ENCODE data around the gene MESD. TPM values are rescaled to one million over a fixed set of nuclear protein-coding genes. Genes with fewer than 3 reads are reported as not detected.

The MESD gene
- total and polyA plus RNA-seq, 2 of the 4 experiments (the other 2 are of a cell fraction): 10.0 to 14.0 TPM

GRCh38 chr15:81013396-81013929 lies 23.8 kb upstream of the MESD start:
- intact Hi-C loops (cut with micrococcal nuclease) (no loop called here), in situ Hi-C loops (cut with MboI; ENCODE audit: low sequenced_read_pairs) (no loop called here), dilution Hi-C loops (cut with HindIII; ENCODE audit: low sequenced_read_pairs, unreplicated experiment) (no loop called here)
- Histone ChIP-seq H3K27ac (ENCODE audit: insufficient read depth, low read length) (no peak overlapping the region), H3K4me1 (ENCODE audit: control insufficient read depth, insufficient read depth, low read length) (no peaks in the 10 kb centered on the region), H3K4ac (ENCODE audit: low read depth, low read length) (no peak overlapping the region), H2AK9ac (replicated peaks; ENCODE audit: low read depth, low read length, poor library complexity) (no peak overlapping the region), H3K4me3 (ENCODE audit: insufficient read depth, low read depth, low read length) (no peak overlapping the region), H2BK15ac (ENCODE audit: low read depth, low read length) (no peak overlapping the region), H2BK120ac (ENCODE audit: low read depth, low read length) (no peak overlapping the region), H2BK5ac (ENCODE audit: low read depth, low read length, poor library complexity, severe bottlenecking) (no peak overlapping the region), H3K23ac (ENCODE audit: low read depth, low read length) (no peak overlapping the region), H3K9ac (ENCODE audit: low read depth, low read length) (no peak overlapping the region), H4K91ac (ENCODE audit: insufficient read depth, low read depth, low read length) (no peak overlapping the region), H4K20me1 (ENCODE audit: insufficient read depth, low read length) (no peaks in the 10 kb centered on the region), H2AFZ (replicated peaks; ENCODE audit: low read length, poor library complexity) (no peak overlapping the region), H4K5ac (ENCODE audit: low read depth, low read length) (no peak overlapping the region), H3K9me3 (ENCODE audit: control insufficient read depth, insufficient read depth, low read length) (no peaks in the 10 kb centered on the region), H4K8ac (ENCODE audit: low read depth in 2 of 2, low read length in 2 of 2) (no peak overlapping the region), H3K4me2 (ENCODE audit: low read depth, low read length) (no peak overlapping the region), H3K9me1 (ENCODE audit: insufficient read depth, low read length) (no peaks in the 10 kb centered on the region; the same call in 1 of the 2 replicates), H3K56ac (ENCODE audit: extremely low read depth, insufficient read depth, low read length) (no peak overlapping the region), H3K79me1 (ENCODE audit: low read depth in 1 of 2, low read length in 2 of 2) (peaks cover 5 to 33% of the 10 kb centered on the region in 2 experiments; a peak in 3 of 4 replicates), H3K18ac (ENCODE audit: low read depth, low read length) (no peak overlapping the region), H3K36me3 (ENCODE audit: control insufficient read depth, insufficient read depth, low read length) (no peaks in the 10 kb centered on the region), H2BK20ac (ENCODE audit: low read depth, low read length) (no peak overlapping the region), H3K14ac (replicated peaks; ENCODE audit: low read depth, low read length) (no peak overlapping the region), H3K27me3 (ENCODE audit: control insufficient read depth, insufficient read depth, low read length) (no peaks in the 10 kb centered on the region), H2AK5ac (ENCODE audit: low read depth, low read length) (no peak overlapping the region)
- no peak for ATAC-seq (ENCODE audit: low read depth)
- TF ChIP-seq CHD1 (IDR thresholded peaks at IDR 0.05; ENCODE audit: low read depth, low read length) (no peak), FOS (IDR thresholded peaks at IDR 0.05; ENCODE audit: low read depth, low read length) (no peak), RAD21 (IDR thresholded peaks at IDR 0.05; ENCODE audit: low read length) (no peak), SMC3 (IDR thresholded peaks at IDR 0.05; ENCODE audit: low read depth, low read length) (no peak), POLR2A (IDR thresholded peaks at IDR 0.05; ENCODE audit: low read depth, low read length) (no peak), MAFK (IDR thresholded peaks at IDR 0.05; ENCODE audit: low read depth, low read length) (no peak), RCOR1 (IDR thresholded peaks at IDR 0.05; ENCODE audit: insufficient replicate concordance, low read length) (no peak), MAZ (IDR thresholded peaks at IDR 0.05; ENCODE audit: borderline replicate concordance, low read depth, low read length) (no peak), NFE2L2 (IDR thresholded peaks at IDR 0.05; ENCODE audit: low read depth, low read length) (no peak), RFX5 (IDR thresholded peaks at IDR 0.05; ENCODE audit: low read depth, low read length) (no peak), BHLHE40 (IDR thresholded peaks at IDR 0.05; ENCODE audit: low read depth, low read length) (no peak), MXI1 (IDR thresholded peaks at IDR 0.05; ENCODE audit: borderline replicate concordance, low read depth, low read length) (no peak), CEBPB (IDR thresholded peaks at IDR 0.05; ENCODE audit: low read depth, low read length) (no peak)
- TF ChIP-seq, protein P1, sequence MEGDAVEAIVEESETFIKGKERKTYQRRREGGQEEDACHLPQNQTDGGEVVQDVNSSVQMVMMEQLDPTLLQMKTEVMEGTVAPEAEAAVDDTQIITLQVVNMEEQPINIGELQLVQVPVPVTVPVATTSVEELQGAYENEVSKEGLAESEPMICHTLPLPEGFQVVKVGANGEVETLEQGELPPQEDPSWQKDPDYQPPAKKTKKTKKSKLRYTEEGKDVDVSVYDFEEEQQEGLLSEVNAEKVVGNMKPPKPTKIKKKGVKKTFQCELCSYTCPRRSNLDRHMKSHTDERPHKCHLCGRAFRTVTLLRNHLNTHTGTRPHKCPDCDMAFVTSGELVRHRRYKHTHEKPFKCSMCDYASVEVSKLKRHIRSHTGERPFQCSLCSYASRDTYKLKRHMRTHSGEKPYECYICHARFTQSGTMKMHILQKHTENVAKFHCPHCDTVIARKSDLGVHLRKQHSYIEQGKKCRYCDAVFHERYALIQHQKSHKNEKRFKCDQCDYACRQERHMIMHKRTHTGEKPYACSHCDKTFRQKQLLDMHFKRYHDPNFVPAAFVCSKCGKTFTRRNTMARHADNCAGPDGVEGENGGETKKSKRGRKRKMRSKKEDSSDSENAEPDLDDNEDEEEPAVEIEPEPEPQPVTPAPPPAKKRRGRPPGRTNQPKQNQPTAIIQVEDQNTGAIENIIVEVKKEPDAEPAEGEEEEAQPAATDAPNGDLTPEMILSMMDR (conservative IDR thresholded peaks at IDR 0.05; ENCODE audit: low read depth, low read length): no peak
- TF ChIP-seq, protein P2, sequence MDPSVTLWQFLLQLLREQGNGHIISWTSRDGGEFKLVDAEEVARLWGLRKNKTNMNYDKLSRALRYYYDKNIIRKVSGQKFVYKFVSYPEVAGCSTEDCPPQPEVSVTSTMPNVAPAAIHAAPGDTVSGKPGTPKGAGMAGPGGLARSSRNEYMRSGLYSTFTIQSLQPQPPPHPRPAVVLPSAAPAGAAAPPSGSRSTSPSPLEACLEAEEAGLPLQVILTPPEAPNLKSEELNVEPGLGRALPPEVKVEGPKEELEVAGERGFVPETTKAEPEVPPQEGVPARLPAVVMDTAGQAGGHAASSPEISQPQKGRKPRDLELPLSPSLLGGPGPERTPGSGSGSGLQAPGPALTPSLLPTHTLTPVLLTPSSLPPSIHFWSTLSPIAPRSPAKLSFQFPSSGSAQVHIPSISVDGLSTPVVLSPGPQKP (IDR thresholded peaks at IDR 0.05; ENCODE audit: borderline replicate concordance, low read depth, low read length): no peak
- TF ChIP-seq, protein P3, sequence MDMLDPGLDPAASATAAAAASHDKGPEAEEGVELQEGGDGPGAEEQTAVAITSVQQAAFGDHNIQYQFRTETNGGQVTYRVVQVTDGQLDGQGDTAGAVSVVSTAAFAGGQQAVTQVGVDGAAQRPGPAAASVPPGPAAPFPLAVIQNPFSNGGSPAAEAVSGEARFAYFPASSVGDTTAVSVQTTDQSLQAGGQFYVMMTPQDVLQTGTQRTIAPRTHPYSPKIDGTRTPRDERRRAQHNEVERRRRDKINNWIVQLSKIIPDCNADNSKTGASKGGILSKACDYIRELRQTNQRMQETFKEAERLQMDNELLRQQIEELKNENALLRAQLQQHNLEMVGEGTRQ (IDR thresholded peaks at IDR 0.05; ENCODE audit: low read depth, low read length): no peak
- ChIA-PET CTCF (interaction anchor here (0.5 kb wide), 1 partner anchor 44 kb away, joined by 3 read pairs; no protein-coding TSS in a partner anchor), POLR2A (ENCODE audit: unreplicated experiment) (no interaction called here)
- no TSS peak for BruUV-seq (replicated peaks)
- 100% methylated on average over 1 of the region's 4 CpGs; no CpG with 5 or more reads in 1 of the 2 experiments for WGBS, 2 experiments (ENCODE audit: extremely low coverage in 2 of 2, insufficient read length in 1 of 2)
- DNase-seq: no peak

All from IMR-90 (cell line).